NT2/D1 (cell line): Measurements from ENCODE around the gene NES.

Experiments used
- SUZ12 ChIP-seq: IDR thresholded peaks from 2 replicates; pipeline ENCODE4 v1.6.1; 2011; ENCODE audit not compliant: insufficient read length, insufficient read depth; ENCODE audit errors: extremely low read depth
- YY1 ChIP-seq: IDR thresholded peaks from 2 replicates; pipeline ENCODE4 v1.6.1; 2011; ENCODE audit not compliant: insufficient read length, insufficient read depth
- ZNF274 ChIP-seq: IDR thresholded peaks from 2 replicates; pipeline ENCODE4 v1.6.1; 2011; ENCODE audit warnings: mild to moderate bottlenecking, low read depth, low read length

DNA sequence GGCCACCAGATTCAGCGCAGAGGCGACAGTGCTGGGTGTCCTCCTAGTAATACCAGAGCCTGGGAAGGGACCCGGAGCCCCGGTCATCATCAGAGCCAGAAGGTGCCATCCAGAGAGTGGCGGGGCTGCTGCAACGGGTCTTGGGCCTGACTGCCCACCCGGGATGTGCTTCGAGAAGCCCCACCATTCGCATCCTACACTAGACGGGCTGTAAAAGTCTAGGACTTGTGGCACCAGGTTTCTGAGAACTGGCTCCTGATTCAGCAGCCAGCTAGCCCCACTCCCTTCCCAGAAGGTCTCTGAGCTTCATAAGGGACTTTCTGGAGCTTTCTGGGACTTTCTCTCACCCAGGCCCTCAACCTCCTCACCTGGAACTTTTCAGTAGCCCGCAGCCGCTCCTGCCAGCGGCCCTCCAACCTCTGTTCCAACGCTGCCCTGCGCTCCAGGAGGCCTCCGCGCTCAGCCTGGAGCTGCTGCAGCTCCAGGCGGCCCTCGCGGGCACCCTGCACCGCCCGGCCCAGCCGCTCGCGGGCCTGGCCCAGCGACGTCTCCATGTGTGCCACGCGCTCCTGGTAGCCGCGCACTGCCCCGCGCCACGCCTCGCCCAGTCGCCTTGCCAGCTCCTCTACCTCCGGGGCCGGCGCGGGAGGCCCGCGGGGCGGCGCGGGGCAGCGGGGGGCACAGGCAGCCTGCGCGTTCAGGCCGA is 940 bp downstream of the NES start:
- TF ChIP-seq ZNF274 (no peak), YY1 (no peak), SUZ12 (no peak)
